Mucosa of descending colon (tissue), 3 donors: ENCODE data around the gene MOB3A. TPM values are rescaled to one million over a fixed set of nuclear protein-coding genes. Genes with fewer than 3 reads are reported as not detected.

Experiments used
- ATAC-seq: fragments of 200-7000 bp; cut with Tn5 transposase; one replicate; pipeline ENCODE4 v1.9.1; 2020; ENCODE audit warnings: mild to moderate bottlenecking, moderate library complexity
- DNase-seq, 3 donors: peaks; one replicate each; pipeline ENCODE4 v3.0.0-alpha.2; 2020
- H3K36me3 ChIP-seq: fragments of 200-600 bp; one replicate; pipeline ENCODE4 v1.8.0; 2021; ENCODE audit warnings: low read depth, mild to moderate bottlenecking
- H3K4me1 ChIP-seq: fragments of 200-600 bp; one replicate; pipeline ENCODE4 v1.8.0; 2021; ENCODE audit warnings: low read depth, mild to moderate bottlenecking
- H3K4me3 ChIP-seq: fragments of 200-600 bp; one replicate; pipeline ENCODE4 v1.8.0; 2021; ENCODE audit warnings: mild to moderate bottlenecking
- H3K9me3 ChIP-seq: fragments of 200-600 bp; one replicate; pipeline ENCODE4 v1.8.0; 2021; ENCODE audit warnings: mild to moderate bottlenecking
- intact Hi-C, 2 donors: fragments of 100-400 bp; cut with DNase I in 1 of 2; cut with micrococcal nuclease in 1 of 2; formaldehyde crosslinking; loops; one replicate each; pipeline versions ENCODE4 v1.11.0 to v1.11.1; 2022; cut with DNase I, micrococcal nuclease
- total RNA-seq, 3 donors: library from RNA; stranded (reverse); fragmentation: NEBNext Ultra II Directional in 2 of 3; extraction: Animal tissue kit (Norgen Biotek cat#: 25700) in 2 of 3; gene quantifications; one replicate each; pipeline versions ENCODE4 v1.2.1 to v1.2.4, GENCODE V29; 2021 to 2023
- TF ChIP-seq, protein P1 (sequence below): fragments of 200-600 bp; IDR thresholded peaks from one replicate; pipeline ENCODE4 v1.8.0; 2022; ENCODE audit warnings: antibody characterized with exemption, mild to moderate bottlenecking
- donor health status: DM: no; HTN: no; CAD: no; lungs with moderate emphysema.
- donor health status: DM: no; HTN: no; CAD: no.
- donor health status: DM: no; HTN: yes; CAD: no.

Gene MOB3A
- total RNA-seq, 3 donors from 2014 or later = 39.8 to 76.8 (median 43.7) TPM

DNA sequence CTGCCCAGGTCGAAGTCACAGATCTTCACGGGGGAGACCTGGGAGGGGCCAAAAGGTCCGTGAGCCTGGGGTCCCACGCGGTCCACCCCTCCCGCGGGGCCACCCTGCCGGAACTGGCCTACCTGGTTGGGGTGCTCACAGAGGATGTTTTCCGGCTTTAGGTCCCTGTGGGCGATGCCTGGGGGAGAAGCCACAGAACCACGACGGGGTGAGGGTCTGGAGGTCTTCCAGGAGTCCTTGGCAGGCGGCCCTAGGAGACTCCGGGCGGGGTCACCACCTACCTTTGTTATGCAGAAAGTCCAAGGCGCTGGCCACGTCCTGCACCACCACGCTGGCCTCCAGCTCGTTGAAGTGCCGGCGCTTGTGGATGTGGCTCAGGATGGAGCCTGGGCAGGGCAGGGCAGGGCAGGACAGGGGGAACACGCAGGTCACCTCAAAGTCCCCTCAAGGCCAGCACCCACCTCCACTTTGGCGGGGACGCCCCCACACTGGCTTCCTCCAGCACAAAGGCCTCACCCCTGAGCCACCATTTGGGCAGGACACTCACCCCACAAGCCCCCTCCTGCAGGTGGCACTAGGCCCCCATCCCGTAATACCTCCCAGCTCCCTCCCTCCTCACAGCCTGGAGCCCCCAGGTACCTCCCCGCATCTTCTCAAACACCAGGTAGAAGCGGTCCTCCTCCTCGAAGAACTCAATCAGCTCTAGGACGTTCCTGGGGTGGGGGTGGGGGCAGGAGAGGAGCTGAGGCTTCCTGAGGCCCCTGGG, 53.5 kb downstream of the MOB3A start:
- Histone ChIP-seq H3K4me1 (peaks cover 54% of the 10 kb centered on the region), H3K36me3 (peaks cover 10% of the 10 kb centered on the region), H3K9me3 (no peaks in the 10 kb centered on the region), H3K4me3 (peak overlapping the region; percentile 5)
- ATAC-seq (peak; percentile 20), DNase-seq (peak; percentile 61 to 80 (median 72))
- TF ChIP-seq, protein P1, sequence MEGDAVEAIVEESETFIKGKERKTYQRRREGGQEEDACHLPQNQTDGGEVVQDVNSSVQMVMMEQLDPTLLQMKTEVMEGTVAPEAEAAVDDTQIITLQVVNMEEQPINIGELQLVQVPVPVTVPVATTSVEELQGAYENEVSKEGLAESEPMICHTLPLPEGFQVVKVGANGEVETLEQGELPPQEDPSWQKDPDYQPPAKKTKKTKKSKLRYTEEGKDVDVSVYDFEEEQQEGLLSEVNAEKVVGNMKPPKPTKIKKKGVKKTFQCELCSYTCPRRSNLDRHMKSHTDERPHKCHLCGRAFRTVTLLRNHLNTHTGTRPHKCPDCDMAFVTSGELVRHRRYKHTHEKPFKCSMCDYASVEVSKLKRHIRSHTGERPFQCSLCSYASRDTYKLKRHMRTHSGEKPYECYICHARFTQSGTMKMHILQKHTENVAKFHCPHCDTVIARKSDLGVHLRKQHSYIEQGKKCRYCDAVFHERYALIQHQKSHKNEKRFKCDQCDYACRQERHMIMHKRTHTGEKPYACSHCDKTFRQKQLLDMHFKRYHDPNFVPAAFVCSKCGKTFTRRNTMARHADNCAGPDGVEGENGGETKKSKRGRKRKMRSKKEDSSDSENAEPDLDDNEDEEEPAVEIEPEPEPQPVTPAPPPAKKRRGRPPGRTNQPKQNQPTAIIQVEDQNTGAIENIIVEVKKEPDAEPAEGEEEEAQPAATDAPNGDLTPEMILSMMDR = no peak
- intact Hi-C loops = no loop called here

DNA sequence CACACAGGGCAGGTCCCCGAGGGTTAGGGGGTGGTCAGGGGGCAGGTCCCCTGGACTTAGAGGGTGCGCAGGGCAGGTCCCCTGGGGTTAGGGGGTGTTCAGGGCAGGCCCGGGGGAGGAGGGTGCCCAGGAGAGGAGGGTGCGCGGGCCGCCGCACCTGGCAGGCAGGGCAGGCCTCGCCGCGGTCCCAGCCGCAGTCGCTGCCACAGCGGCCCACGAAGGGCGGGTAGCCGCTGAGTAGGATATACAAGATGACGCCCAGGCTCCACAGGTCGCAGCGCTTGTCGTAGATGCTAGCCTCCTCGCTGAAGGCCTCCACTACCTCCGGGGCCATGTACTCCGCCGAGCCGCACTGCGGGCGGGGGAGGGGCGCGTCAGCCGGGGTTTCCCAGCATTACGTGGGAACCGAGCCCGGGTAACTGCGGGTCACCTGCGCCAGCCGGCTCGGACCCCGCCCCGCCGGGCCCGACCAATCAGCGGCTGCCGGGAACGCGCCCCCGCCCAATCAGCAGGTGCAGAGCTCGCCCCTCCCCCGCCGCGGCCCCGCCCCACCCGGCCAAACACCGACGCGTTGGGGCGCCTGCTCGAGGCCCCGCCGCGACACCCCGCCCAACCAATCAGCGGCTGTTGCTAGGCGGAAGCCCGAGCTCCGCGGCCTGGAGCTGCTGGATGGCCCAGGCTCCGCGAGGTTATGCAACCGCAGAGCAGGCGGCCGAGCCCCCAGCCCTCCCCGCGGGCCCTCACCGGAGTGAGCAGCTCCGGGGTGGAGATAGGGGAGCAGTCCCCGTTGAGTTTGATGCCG, 54.2 kb downstream of the MOB3A start:
- DNase-seq = peak; percentile 99 to 100 (median 99)
- peaks cover 46% of the 10 kb centered on the region for H3K4me1 ChIP-seq
- H3K9me3 ChIP-seq = no peaks in the 10 kb centered on the region
- intact Hi-C loops = no loop called here
- peaks cover 10% of the 10 kb centered on the region for H3K36me3 ChIP-seq
- peak overlapping the region; percentile 5 for H3K4me3 ChIP-seq
- TF ChIP-seq, protein P1 = no peak
- ATAC-seq = peak; percentile 93

DNA sequence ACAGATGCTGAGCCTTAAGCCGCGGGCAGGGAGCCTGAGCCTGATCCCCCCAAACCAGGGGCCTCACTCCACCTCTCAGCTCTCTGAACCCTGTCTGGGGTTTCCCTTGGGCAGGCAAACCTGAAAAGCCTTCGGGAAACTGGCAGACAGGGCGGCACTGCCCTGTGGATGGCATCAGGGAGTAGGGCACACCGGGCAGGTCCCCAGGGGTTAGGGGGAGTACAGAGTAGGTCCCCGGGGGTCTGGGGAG, 54.8 kb downstream of the MOB3A start:
- intact Hi-C loops = no loop called here
- H3K36me3 ChIP-seq = peaks cover 10% of the 10 kb centered on the region

DNA sequence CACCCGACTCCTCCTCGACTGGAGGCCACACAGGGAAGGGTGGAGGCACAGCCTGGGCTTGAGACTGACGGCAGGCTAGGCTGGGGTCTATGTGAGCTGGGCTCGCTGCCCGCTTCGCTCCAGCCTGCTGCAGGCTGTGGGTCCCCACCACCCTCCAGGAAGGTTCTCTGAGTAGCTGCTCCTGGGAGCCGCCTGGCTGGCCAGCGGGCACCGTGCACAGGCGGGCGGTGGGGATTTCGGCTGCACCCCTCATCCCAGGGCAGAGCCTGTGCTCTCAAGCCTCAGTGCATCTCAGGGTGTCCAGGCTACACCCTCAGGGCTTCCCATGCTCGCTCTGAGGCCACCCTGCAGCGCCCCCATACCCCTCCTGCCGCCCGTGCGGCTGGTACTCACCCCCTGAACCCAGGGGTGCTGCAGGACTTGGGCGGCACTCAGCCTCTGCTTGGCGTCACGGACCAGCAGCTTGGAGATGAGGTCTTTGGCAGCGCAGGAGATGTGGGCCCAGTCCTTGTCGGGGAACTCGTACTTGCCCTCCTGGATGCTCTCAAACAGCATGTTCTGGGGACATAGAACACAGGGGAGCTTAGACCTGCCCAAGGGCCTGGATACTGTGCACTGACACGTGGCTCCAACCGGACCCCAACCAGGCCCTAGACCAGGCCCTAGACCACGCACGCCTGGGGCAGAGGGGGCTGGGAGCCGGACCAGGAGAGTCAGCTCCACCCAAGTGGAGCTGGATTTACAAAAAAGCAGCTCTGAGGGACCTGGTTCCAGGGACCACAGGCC, 55.3 kb downstream of the MOB3A start:
- H3K4me1 ChIP-seq = peaks cover 42% of the 10 kb centered on the region
- TF ChIP-seq, protein P1 = no peak
- peaks cover 10% of the 10 kb centered on the region for H3K36me3 ChIP-seq
- H3K4me3 ChIP-seq = no peak overlapping the region
- peaks cover 2% of the 10 kb centered on the region for H3K9me3 ChIP-seq
- DNase-seq (peak in 2 of 3 donors; percentile 35 to 57), ATAC-seq (no peak)
- intact Hi-C loops = no loop called here

More for the DNA sequence above, 54.8 kb downstream of the MOB3A start:
- TF ChIP-seq, protein P1 = no peak
- peaks cover 45% of the 10 kb centered on the region for H3K4me1 ChIP-seq
- H3K4me3 ChIP-seq = no peak overlapping the region
- no peaks in the 10 kb centered on the region for H3K9me3 ChIP-seq
- ATAC-seq = no peak
- peak in 1 of 3 donors; percentile 58 for DNase-seq

DNA sequence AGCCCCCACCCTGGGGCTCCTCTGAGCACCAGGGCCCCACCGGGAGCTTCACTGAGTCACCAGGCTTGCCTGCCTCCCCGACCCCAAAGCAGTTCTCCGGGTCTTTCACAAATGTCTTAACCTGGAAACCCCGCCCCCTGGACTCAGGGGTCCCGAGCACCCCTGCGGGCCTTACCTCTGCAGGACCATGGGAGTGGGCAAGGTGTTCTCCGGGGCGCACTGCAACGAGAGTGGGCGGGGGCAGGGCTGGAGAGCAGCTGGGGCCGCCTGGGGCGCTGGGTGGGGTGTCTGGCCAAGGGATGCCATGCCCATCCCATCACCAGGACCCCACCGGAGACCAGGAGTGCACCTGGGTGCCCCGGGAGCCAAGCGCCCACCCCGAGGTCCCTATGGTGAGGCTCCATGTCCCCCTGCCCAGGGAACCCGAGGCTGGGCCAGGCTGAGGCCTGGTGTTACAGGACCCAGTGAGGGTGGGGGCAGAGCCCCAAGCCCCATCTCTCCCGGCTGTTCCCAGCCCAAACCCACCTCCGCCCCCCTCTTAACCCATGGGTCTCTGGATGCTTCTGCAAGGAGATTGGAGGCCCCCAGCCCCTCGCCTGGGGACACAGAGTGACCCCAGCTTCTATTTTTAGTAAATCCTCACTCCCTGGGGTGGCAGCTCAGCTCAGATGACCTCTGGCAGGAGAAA, 56.0 kb downstream of the MOB3A start:
- H3K4me1 ChIP-seq = peaks cover 36% of the 10 kb centered on the region
- TF ChIP-seq, protein P1 = no peak
- intact Hi-C loops = no loop called here
- peaks cover 9% of the 10 kb centered on the region for H3K9me3 ChIP-seq
- ATAC-seq = no peak
- peaks cover 10% of the 10 kb centered on the region for H3K36me3 ChIP-seq
- H3K4me3 ChIP-seq = no peak overlapping the region
- peak; percentile 25 to 71 (median 49) for DNase-seq
